Thymus (tissue), 11 donors: ENCODE data around the gene KCNE1. TPM values are rescaled to one million over a fixed set of nuclear protein-coding genes. Genes with fewer than 3 reads are reported as not detected.

Source experiments
- DNase-seq, 9 donors: peaks; one replicate each; pipeline ENCODE4 v3.0.0-alpha.2; 2013; ENCODE audit warnings: low spot score in 9 of 9, low read depth in 6 of 9, missing footprints in 1 of 9
- H3K27ac ChIP-seq, 2 donors: one replicate each; pipeline ENCODE4 v1.5.1; 2013; ENCODE audit warnings: control low read depth in 1 of 2, low read depth in 1 of 2, low read length in 1 of 2, mild to moderate bottlenecking in 1 of 2, moderate library complexity in 1 of 2
- H3K27me3 ChIP-seq, 2 donors: one replicate each; pipeline ENCODE4 v1.5.1; 2013; ENCODE audit warnings: low read length in 1 of 2; ENCODE audit not compliant: control insufficient read depth in 2 of 2, insufficient read depth in 1 of 2
- H3K36me3 ChIP-seq, 2 donors: one replicate each; pipeline ENCODE4 v1.5.1; 2013; ENCODE audit warnings: low read length in 1 of 2, mild to moderate bottlenecking in 1 of 2, moderate library complexity in 1 of 2; ENCODE audit not compliant: control insufficient read depth in 2 of 2, insufficient read depth in 2 of 2
- H3K4me1 ChIP-seq, 2 donors: one replicate each; pipeline ENCODE4 v1.5.1; 2013; ENCODE audit warnings: low read length in 2 of 2; ENCODE audit not compliant: control insufficient read depth in 2 of 2, insufficient read depth in 2 of 2
- H3K4me3 ChIP-seq, 2 donors: one replicate each; pipeline ENCODE4 v1.5.1; 2013; ENCODE audit warnings: low read length in 2 of 2, control low read depth in 1 of 2, mild to moderate bottlenecking in 1 of 2
- H3K9me3 ChIP-seq, 2 donors: one replicate each; pipeline ENCODE4 v1.5.1; 2013; ENCODE audit warnings: low read length in 1 of 2, mild to moderate bottlenecking in 1 of 2; ENCODE audit not compliant: control insufficient read depth in 2 of 2, insufficient read depth in 1 of 2
- WGBS: extraction: QIAGEN DNeasy Blood & Tissue Kit; methylation state at CpG from one replicate; pipeline ENCODE4 v1.1.7; 2013; 5-methylcytosine and 5-hydroxymethylcytosine counted together
- polyA plus RNA-seq: library from polyadenylated mRNA; stranded (reverse); fragments of 200-250 nt; gene quantifications from one replicate; pipeline ENCODE4 v1.2.3, GENCODE V29; 2013
- total RNA-seq: library from RNA; stranded (reverse); fragments of 120-200 nt; gene quantifications from one replicate; pipeline ENCODE4 v1.2.4, GENCODE V29; 2013
- donor health status: healthy.

The KCNE1 gene
- total and polyA plus RNA-seq, 2 donors = 0.19 to 0.94 TPM

- Histone ChIP-seq H3K4me3 (no peak overlapping the region), H3K9me3 (peaks cover 0 to 1% of the 10 kb centered on the region in 2 donors), H3K27me3 (no peaks in the 10 kb centered on the region), H3K4me1 (no peaks in the 10 kb centered on the region), H3K36me3 (peaks cover 0 to 5% of the 10 kb centered on the region in 2 donors), H3K27ac (no peak overlapping the region)
- 89% methylated on average over 9 of the region's 9 CpGs for WGBS
- no peak for DNase-seq
These were observed 41.3 kb upstream of the KCNE1 start for GRCh38 chr21:34553151-34553952.

DNA sequence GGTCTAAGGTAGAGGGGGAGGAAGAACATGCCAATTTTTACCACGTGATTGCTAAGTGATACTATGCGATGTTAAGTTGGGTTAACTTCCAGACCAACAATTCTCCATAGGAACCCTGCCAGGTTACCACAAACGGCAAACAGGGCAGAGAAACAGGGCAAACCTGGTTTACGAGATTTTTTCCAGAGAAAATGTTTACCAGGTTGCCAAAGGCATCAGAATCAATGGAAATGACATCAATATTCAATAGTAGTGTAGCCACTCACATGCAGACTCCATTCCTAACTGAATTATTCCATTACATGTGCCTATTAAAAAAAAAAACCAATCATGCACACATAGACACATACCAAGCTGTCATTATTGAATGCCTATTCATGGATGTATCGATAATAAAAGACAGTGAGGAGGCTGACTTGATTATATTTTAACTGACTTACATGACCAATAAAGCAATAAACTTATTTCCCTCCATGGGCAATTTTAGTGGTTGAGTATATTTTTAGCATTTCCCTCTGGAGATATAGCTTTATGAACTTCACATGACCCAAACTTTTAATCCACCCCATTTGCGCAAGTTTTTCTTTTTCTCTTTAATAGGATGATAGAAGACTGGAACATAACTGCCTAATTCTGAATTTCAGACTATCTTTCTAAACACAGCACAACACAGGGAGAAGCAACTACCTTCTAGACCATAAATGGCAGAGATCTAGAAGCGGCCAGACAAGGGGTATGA, 40.5 kb upstream of the KCNE1 start:
- Histone ChIP-seq H3K9me3 (peaks cover 0 to 1% of the 10 kb centered on the region in 2 donors), H3K27ac (no peak overlapping the region), H3K36me3 (peaks cover 0 to 5% of the 10 kb centered on the region in 2 donors), H3K27me3 (no peaks in the 10 kb centered on the region), H3K4me3 (no peak overlapping the region), H3K4me1 (no peaks in the 10 kb centered on the region)
- WGBS = 98% methylated on average over 7 of the region's 7 CpGs
- no peak for DNase-seq

GRCh38 chr21:34550182-34550799, 38.3 kb upstream of the KCNE1 start:
- Histone ChIP-seq H3K27me3 (no peaks in the 10 kb centered on the region), H3K27ac (no peak overlapping the region), H3K4me3 (no peak overlapping the region), H3K36me3 (peaks cover 0 to 5% of the 10 kb centered on the region in 2 donors), H3K9me3 (peaks cover 0 to 1% of the 10 kb centered on the region in 2 donors), H3K4me1 (peaks cover 0 to 4% of the 10 kb centered on the region in 2 donors)
- no peak for DNase-seq
- 75% methylated on average over 2 of the region's 2 CpGs for WGBS

GRCh38 chr21:34548781-34549376, 36.9 kb upstream of the KCNE1 start:
- no peak overlapping the region for H3K4me3 ChIP-seq
- peaks cover 0 to 7% of the 10 kb centered on the region in 2 donors for H3K36me3 ChIP-seq
- no peak overlapping the region for H3K27ac ChIP-seq
- DNase-seq = no peak
- H3K9me3 ChIP-seq = peaks cover 2 to 7% of the 10 kb centered on the region in 2 donors
- peaks cover 0 to 7% of the 10 kb centered on the region in 2 donors for H3K4me1 ChIP-seq
- H3K27me3 ChIP-seq = no peaks in the 10 kb centered on the region
- WGBS = 96% methylated on average over 11 of the region's 11 CpGs

- peaks cover 0 to 7% of the 10 kb centered on the region in 2 donors for H3K4me1 ChIP-seq
- no peak for DNase-seq
- H3K36me3 ChIP-seq = peaks cover 0 to 9% of the 10 kb centered on the region in 2 donors
- peaks cover 2 to 11% of the 10 kb centered on the region in 2 donors for H3K9me3 ChIP-seq
- H3K27me3 ChIP-seq = no peaks in the 10 kb centered on the region
- no peak overlapping the region for H3K4me3 ChIP-seq
- no peak overlapping the region for H3K27ac ChIP-seq
- WGBS = 94% methylated on average over 6 of the region's 6 CpGs
These were observed 34.5 kb upstream of the KCNE1 start for GRCh38 chr21:34546542-34546941.

- H3K4me1 ChIP-seq = peaks cover 0 to 7% of the 10 kb centered on the region in 2 donors
- peaks cover 0 to 9% of the 10 kb centered on the region in 2 donors for H3K36me3 ChIP-seq
- no peak overlapping the region for H3K4me3 ChIP-seq
- H3K9me3 ChIP-seq = peaks cover 2 to 11% of the 10 kb centered on the region in 2 donors
- WGBS = 50% methylated on average over 10 of the region's 10 CpGs
- DNase-seq = peak in 1 of 9 donors; percentile 27
- H3K27ac ChIP-seq = peak overlapping the region; percentile 0 to 2
- H3K27me3 ChIP-seq = no peaks in the 10 kb centered on the region
These were observed 33.3 kb upstream of the KCNE1 start for GRCh38 chr21:34545079-34545884.

DNA sequence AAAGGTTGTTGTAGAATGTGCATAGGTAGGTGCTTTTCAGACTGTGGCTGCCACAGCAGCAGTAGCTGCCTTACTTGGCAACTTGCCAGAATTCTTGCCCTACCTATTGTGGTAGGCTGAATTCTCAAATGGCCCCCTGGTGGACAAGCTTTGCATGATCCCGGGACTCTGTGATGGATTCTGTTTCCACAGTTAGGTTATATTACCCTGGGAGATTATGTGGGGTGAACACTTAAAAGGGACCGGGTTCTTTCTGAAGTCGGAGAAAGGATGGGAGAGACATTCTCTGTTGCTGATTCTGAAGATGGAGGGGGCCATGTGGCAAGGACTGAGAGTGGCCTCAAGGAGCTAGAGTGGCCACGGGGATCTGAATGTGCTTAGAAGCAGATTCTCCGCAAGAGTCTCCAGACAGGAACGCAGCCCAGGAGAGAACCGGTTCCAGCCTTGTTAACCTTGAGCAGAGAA, 32.1 kb upstream of the KCNE1 start:
- Histone ChIP-seq H3K9me3 (peaks cover 2 to 11% of the 10 kb centered on the region in 2 donors), H3K4me3 (no peak overlapping the region), H3K27ac (no peak overlapping the region), H3K27me3 (no peaks in the 10 kb centered on the region), H3K36me3 (peaks cover 0 to 9% of the 10 kb centered on the region in 2 donors), H3K4me1 (peaks cover 0 to 7% of the 10 kb centered on the region in 2 donors)
- DNase-seq = peak in 2 of 9 donors; percentile 16 to 38
- 99% methylated on average over 7 of the region's 7 CpGs for WGBS

- Histone ChIP-seq H3K36me3 (peaks cover 0 to 9% of the 10 kb centered on the region in 2 donors), H3K9me3 (peaks cover 2 to 11% of the 10 kb centered on the region in 2 donors), H3K27me3 (no peaks in the 10 kb centered on the region), H3K27ac (no peak overlapping the region), H3K4me1 (peaks cover 0 to 7% of the 10 kb centered on the region in 2 donors), H3K4me3 (no peak overlapping the region)
- WGBS = 83% methylated on average over 3 of the region's 3 CpGs
- no peak for DNase-seq
These were observed 31.0 kb upstream of the KCNE1 start for GRCh38 chr21:34543017-34543416.
